Hepatocyte (in vitro differentiated cells): Measurements from ENCODE around the gene NUBP1.

Experiments used
- EZH2 ChIP-seq: fragments of 200-600 bp; sonication (generic); IDR thresholded peaks from 2 replicates; pipeline ENCODE4 v1.6.1; 2016; ENCODE audit warnings: antibody characterized with exemption, mild to moderate bottlenecking, borderline replicate concordance
- EZH2phosphoT487 ChIP-seq: fragments of 200-600 bp; sonication (generic); IDR thresholded peaks from one replicate; pipeline ENCODE4 v1.6.1; 2018; ENCODE audit warnings: antibody characterized with exemption, mild to moderate bottlenecking, low read depth, moderate library complexity; ENCODE audit not compliant: unreplicated experiment, severe bottlenecking
- TF ChIP-seq, protein P1 (sequence below): fragments of 200-600 bp; sonication (generic); IDR thresholded peaks from 2 replicates; pipeline ENCODE4 v1.5.1; 2016; ENCODE audit warnings: antibody characterized with exemption, mild to moderate bottlenecking; ENCODE audit not compliant: poor library complexity

DNA sequence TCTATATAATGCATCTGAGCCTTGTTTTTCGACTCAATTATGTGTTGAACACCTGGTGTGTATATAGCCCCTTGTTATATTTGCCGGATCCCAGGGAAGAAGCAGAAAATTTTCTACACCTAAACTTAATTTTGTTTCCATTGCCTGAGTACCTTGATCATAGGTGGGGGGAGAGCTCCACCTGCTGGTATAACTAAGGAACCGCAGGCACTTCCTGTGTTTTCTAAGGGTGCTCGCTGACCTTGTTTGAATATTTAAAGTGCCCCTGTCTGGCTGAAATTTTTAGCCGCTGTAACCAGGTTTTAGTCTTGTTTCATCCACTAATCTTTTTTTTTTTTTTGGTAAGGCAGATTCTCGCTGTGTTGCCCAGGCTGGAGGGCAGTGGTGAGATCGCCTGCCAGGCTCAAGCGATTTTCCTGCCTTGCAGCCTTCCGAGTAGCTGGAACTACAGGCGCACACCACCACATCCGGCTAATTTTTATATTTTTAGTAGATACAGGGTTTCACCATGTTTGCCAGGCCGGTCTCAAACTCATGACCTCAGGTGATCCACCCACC, 6.5 kb upstream of the NUBP1 start:
- TF ChIP-seq, protein P1, sequence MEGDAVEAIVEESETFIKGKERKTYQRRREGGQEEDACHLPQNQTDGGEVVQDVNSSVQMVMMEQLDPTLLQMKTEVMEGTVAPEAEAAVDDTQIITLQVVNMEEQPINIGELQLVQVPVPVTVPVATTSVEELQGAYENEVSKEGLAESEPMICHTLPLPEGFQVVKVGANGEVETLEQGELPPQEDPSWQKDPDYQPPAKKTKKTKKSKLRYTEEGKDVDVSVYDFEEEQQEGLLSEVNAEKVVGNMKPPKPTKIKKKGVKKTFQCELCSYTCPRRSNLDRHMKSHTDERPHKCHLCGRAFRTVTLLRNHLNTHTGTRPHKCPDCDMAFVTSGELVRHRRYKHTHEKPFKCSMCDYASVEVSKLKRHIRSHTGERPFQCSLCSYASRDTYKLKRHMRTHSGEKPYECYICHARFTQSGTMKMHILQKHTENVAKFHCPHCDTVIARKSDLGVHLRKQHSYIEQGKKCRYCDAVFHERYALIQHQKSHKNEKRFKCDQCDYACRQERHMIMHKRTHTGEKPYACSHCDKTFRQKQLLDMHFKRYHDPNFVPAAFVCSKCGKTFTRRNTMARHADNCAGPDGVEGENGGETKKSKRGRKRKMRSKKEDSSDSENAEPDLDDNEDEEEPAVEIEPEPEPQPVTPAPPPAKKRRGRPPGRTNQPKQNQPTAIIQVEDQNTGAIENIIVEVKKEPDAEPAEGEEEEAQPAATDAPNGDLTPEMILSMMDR, result peak; percentile 93
- TF ChIP-seq EZH2phosphoT487, result no peak
- no peak for TF ChIP-seq EZH2
